GM21723 (cell line): ENCODE results near the gene CAMK1.

Source experiments
- ATAC-seq: cut with Tn5 transposase; IDR thresholded peaks from one replicate; pipeline ENCODE4 v1.9.1; 2021; ENCODE audit warnings: mild to moderate bottlenecking, moderate library complexity; ENCODE audit not compliant: unreplicated experiment

Gene CAMK1

DNA sequence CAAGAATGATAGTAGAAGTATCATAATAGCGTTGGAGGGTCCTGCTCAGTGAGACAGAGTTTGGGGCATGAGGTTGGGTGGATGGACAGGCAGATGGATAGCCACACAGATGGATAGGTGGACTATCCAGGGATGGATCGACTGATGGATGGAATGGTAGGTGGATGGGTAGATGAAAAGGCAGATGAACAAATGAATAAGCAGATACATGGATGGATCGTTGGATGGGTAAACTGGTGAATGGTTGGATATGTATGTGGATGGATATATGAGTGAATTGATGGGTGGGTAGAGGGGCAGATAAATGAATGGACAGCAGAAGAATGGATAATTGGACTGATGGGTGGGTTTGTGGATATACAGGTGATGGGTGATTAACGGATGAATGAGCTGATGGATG, 56.6 kb downstream of the CAMK1 start:
- no peak for ATAC-seq

DNA sequence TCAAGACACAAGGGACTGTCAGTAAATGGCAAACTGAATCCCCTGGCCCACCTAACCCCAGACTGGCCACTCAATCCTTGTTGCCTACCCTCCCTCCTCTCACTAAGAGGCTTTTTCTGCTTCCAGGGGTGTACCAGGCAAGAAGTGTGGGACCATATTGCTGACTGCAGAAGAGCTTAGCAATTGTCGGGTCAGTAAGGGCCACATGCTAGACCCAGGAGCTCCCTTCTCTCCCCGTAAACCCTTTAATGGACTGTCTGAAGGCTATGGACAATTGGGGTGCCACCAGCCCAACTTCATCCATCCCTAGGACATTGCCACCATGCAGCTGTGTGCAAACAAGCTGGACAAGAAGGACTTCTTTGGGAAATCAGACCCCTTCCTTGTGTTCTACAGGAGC, 57.3 kb downstream of the CAMK1 start:
- no peak for ATAC-seq

DNA sequence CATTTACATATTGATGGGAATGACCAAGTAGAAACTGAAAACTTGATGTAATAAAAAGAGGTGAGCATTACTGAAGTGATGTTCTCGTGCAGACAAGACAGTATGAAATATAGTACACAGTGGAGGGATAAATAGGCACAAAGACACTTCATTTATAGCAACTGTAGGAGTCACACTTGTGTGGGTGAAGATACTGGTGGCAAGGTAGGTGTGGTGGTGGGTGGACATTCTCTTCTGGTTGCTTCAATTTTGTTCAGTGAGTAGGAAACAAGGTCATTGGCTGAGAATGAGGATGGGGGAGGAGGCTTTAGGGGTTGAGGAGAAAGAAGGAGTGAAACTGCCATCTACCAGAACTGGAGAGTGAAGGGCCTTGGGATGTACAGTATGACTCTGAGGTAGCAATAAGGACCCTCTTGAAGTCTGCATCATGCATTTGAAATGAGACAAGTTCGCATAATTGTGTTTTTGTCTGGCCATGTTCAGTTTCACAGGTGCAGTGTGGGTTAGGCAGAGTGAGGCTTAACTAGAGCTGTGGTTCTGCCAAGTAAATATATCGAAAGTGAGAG, 59.5 kb downstream of the CAMK1 start:
- ATAC-seq: no peak
